Measurements from ENCODE around the gene NOM1.
"Not testable (repeated sequence)": the region's sequence is repeated elsewhere in the genome, so short reads cannot be mapped to it uniquely, and the experiment has no call there.

Gene NOM1, protein sequence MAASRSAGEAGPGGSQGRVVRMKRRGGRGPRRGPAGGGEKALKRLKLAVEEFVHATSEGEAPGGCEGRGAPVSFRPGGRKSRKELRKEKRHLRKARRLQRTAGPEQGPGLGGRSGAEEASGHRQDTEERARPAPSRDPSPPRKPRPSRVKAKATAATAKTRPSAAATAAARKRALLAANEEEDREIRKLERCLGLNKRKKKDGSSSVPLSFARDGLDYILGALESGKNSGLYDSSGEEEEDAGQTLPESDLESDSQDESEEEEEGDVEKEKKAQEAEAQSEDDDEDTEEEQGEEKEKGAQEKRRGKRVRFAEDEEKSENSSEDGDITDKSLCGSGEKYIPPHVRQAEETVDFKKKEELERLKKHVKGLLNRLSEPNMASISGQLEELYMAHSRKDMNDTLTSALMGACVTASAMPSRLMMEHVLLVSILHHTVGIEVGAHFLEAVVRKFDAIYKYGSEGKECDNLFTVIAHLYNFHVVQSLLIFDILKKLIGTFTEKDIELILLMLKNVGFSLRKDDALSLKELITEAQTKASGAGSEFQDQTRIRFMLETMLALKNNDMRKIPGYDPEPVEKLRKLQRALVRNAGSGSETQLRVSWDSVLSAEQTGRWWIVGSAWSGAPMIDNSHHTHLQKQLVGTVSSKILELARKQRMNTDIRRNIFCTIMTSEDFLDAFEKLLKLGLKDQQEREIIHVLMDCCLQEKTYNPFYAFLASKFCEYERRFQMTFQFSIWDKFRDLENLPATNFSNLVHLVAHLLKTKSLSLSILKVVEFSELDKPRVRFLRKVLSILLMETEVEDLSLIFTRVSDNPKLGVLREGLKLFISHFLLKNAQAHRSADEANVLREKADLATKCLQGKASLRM

DNA sequence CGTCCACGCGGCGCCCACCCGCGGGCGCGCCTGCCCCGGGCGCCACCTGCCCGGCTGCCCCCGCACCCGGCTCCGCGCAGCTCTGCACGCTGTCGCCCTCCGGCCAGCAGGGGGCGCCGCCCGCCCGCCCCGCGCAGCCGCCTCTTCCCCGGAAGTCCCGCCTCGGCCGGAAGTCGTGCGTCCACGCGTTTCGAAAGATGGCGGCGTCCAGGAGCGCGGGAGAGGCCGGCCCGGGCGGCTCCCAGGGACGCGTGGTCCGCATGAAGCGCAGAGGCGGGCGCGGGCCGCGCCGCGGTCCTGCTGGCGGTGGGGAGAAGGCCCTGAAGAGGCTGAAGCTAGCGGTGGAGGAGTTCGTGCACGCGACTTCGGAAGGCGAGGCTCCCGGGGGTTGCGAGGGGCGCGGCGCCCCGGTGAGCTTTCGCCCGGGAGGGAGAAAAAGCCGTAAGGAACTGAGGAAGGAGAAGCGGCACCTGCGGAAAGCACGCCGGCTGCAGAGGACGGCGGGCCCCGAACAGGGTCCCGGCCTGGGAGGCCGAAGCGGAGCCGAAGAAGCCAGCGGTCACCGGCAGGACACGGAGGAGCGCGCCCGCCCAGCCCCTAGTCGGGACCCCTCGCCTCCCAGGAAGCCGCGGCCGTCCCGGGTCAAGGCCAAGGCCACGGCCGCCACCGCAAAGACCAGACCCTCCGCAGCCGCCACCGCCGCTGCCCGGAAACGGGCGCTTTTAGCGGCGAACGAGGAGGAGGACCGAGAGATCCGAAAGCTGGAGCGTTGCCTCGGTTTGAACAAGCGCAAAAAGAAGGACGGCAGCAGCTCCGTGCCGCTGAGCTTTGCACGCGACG, at the start of gene NOM1:
Gene NOM1, plus strand, starts transcription at position 172 of the 840 bp plus-strand sequence. Its CDS starts 26 bp downstream, at position 198.
- TF ChIP-seq, protein P1, sequence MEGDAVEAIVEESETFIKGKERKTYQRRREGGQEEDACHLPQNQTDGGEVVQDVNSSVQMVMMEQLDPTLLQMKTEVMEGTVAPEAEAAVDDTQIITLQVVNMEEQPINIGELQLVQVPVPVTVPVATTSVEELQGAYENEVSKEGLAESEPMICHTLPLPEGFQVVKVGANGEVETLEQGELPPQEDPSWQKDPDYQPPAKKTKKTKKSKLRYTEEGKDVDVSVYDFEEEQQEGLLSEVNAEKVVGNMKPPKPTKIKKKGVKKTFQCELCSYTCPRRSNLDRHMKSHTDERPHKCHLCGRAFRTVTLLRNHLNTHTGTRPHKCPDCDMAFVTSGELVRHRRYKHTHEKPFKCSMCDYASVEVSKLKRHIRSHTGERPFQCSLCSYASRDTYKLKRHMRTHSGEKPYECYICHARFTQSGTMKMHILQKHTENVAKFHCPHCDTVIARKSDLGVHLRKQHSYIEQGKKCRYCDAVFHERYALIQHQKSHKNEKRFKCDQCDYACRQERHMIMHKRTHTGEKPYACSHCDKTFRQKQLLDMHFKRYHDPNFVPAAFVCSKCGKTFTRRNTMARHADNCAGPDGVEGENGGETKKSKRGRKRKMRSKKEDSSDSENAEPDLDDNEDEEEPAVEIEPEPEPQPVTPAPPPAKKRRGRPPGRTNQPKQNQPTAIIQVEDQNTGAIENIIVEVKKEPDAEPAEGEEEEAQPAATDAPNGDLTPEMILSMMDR (IDR thresholded peaks at IDR 0.05; ENCODE audit: low read length, missing control alignments): peak; percentile 9
- DNase-seq (ENCODE audit: low read depth): peak; percentile 83
- peak within 1 kb of the TSS; percentile 85 for H3K4me3 ChIP-seq (replicated peaks; ENCODE audit: low read depth, low read length)

DNA sequence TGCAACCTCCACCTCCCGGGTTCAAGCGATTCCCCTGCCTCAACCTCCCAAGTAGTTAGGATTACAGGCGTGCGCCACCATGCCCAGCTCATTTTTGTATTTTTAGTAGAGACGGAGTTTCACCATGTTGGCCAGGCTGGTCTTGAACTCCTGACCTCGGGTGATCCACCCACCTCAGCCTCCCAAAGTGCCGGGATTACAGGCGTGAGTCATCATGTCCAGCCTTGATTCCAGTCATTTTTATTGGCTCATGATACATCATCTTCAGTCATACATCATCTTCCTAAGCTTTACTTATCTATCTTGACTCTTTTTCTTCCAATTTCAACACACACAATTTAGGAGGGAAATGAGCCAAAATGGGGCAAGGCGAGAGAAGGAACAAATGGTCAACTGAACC, 49.4 kb upstream of the NOM1 start:
- not testable (repeated sequence) for H3K4me3 ChIP-seq (replicated peaks; ENCODE audit: low read depth, low read length); DNase-seq (ENCODE audit: low read depth)

DNA sequence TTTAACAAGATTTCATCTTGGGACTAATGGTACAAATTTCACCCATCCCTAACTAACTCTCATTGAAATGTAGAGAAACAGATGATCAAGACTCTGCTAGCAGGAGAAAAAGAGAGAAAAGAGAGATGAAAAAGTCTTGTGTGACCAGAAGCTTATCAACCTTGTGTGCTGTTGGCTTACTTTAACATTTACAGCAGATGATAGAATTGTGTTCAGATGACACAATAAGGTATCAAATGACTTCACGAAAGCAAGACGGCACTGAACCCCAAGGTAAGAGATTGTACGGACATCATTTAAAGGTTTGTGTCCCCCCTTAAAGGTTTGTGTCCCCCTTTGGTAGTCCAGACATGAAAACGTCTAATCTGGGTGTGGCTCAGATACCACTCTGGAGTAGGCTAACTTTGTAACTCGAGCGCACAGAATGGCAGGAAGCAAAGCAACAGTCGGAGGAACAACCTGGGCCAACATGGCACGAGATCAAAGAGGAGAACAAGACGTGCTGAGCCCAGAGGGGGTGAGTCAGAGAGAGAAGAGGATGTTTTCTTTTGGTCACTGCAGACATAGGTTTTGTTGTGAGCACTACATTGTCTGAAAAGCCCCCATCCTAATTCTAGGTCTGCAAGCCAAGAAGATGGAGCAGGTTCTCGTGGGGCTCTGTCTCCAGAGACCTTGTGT, 46.1 kb upstream of the NOM1 start:
- peak; percentile 69 for DNase-seq (ENCODE audit: low read depth)
- no peak overlapping the region for H3K4me3 ChIP-seq (replicated peaks; ENCODE audit: low read depth, low read length)
- TF ChIP-seq, protein P1 (IDR thresholded peaks at IDR 0.05; ENCODE audit: low read length, missing control alignments): no peak

DNA sequence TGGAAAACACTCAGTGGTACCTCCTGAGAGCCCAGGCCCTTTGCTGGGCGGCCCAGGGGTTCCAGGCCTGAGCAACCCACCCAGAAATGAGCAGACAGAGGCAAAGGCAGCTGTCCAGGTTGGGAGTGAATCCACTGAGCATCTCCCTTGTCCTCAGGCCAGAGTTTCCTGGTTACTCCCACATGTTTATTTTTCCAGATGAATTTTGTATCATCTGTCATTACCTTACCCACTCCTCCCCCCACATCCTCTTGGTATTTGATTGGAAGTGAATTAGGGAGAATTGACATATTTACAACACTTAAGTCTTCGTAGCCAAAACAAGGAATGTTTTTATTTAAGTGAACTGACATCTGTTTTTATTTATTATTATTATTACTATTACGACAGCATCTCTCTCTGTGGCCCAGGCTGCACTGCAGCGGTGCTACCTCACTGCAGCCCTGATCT, 43.3 kb upstream of the NOM1 start:
- TF ChIP-seq, protein P1 (IDR thresholded peaks at IDR 0.05; ENCODE audit: low read length, missing control alignments): no peak
- H3K4me3 ChIP-seq (replicated peaks; ENCODE audit: low read depth, low read length): no peak overlapping the region
- DNase-seq (ENCODE audit: low read depth): no peak

DNA sequence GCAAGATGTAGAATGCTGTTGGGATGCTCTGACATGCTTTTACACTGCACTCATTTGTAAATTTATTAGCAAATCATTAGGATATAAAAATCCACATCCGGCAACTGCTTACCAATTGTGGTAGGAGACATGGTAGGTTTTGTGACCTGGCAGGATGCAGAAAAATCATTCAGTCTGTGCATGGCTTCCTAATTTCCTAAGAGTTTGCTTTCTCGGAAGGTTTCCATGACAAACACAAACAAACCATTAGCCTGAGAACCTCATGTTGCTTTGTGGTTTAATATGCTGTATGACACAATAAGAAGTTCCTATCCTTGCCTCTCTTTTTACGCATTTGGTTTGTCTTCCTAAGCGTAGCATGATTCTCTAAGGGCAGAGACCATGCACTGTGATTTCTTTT, 41.9 kb upstream of the NOM1 start:
- TF ChIP-seq, protein P1 (IDR thresholded peaks at IDR 0.05; ENCODE audit: low read length, missing control alignments): no peak
- no peak overlapping the region for H3K4me3 ChIP-seq (replicated peaks; ENCODE audit: low read depth, low read length)
- DNase-seq (ENCODE audit: low read depth): no peak

DNA sequence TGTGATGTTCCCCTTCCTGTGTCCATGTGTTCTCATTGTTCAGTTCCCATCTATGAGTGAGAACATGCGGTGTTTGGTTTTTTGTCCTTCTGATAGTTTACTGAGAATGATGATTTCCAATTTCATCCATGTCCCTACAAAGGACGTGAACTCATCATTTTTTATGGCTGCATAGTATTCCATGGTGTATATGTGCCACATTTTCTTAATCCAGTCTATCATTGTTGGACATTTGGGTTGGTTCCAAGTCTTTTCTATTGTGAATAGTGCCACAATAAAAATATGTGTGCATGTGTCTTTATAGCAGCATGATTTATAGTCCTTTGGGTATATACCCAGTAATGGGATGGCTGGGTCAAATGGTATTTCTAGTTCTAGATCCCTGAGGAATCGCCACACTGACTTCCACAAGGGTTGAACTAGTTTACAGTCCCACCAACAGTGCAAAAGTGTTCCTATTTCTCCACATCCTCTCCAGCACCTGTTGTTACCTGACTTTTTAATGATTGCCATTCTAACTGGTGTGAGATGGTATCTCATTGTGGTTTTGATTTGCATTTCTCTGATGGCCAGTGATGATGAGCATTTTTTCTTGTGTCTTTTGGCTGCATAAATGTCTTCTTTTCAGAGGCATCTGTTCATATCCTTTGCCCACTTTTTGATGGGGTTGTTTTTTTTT, 39.8 kb upstream of the NOM1 start:
- DNase-seq (ENCODE audit: low read depth); H3K4me3 ChIP-seq (replicated peaks; ENCODE audit: low read depth, low read length): not testable (repeated sequence)

DNA sequence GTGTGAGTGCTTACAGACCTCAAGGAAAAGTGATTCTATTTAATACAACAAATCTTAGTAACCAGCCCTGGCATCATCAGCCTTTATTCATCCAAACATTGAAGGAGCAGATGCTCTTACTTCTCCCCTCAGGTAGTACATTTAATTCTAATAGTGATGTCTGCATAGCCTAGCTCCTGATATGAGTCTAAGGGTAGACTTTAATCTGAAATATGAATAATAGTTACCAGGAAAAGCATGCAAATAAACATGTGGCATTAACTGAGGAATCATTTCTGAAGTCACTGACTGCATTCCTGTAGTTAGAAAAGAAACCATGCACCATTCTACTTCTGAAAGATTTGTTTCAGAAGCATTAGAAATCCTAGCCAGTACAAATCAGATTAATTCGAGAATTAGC, 30.9 kb upstream of the NOM1 start:
- TF ChIP-seq, protein P1 (IDR thresholded peaks at IDR 0.05; ENCODE audit: low read length, missing control alignments): no peak
- DNase-seq (ENCODE audit: low read depth): no peak
- H3K4me3 ChIP-seq (replicated peaks; ENCODE audit: low read depth, low read length): no peak overlapping the region

All from fibroblast of pulmonary artery (primary cell).